Transverse colon (tissue), 4 donors: ENCODE results near the gene RHBDL1. TPM values are rescaled to one million over a fixed set of nuclear protein-coding genes. Genes with fewer than 3 reads are reported as not detected.

Source experiments
- DNase-seq: peaks from one replicate; pipeline ENCODE4 v3.0.0-alpha.2; 2019
- H3K27ac ChIP-seq, 4 donors: fragments of 200-600 bp; sonication (generic); 2 replicates each; pipeline ENCODE4 v1.5.1; 2016 to 2018; ENCODE audit warnings: inconsistent platforms in 4 of 4
- H3K27me3 ChIP-seq: fragments of 200-600 bp; sonication (generic); 2 replicates; pipeline ENCODE4 v1.5.1; 2017; ENCODE audit warnings: inconsistent platforms
- H3K36me3 ChIP-seq, 4 donors: fragments of 200-600 bp; sonication (generic); 2 replicates each; pipeline ENCODE4 v1.5.1; 2017 to 2019; ENCODE audit warnings: inconsistent platforms in 4 of 4
- H3K4me1 ChIP-seq, 4 donors: fragments of 200-600 bp; sonication (generic); 2 replicates each; pipeline ENCODE4 v1.5.1; 2017 to 2020; ENCODE audit warnings: inconsistent platforms in 4 of 4
- H3K4me3 ChIP-seq, 4 donors: fragments of 200-600 bp; sonication (generic); 1 replicate in 1 of 4; 2 replicates in 3 of 4; pipeline versions ENCODE4 v1.5.1 to v1.6.1; 2017 to 2019; ENCODE audit warnings: inconsistent platforms in 4 of 4
- H3K9me3 ChIP-seq, 2 donors: fragments of 200-600 bp; sonication (generic); 2 replicates each; pipeline ENCODE4 v1.5.1; 2017 to 2019; ENCODE audit warnings: inconsistent platforms in 2 of 2
- CTCF ChIP-seq, 5 experiments: fragments of 200-600 bp in 3 of 5; fragments of 450-650 bp in 2 of 5; sonication (generic) in 3 of 5; IDR thresholded peaks; 1 replicate in 2 of 5; 2 replicates in 3 of 5; pipeline ENCODE4 v1.5.1; 2016 to 2017; ENCODE audit warnings: antibody characterized with exemption in 5 of 5, inconsistent platforms in 3 of 5, mild to moderate bottlenecking in 2 of 5, moderate library complexity in 1 of 5
- EP300 ChIP-seq: sonication (generic); formaldehyde crosslinking; IDR thresholded peaks from one replicate; pipeline ENCODE4 v1.6.1; 2017; ENCODE audit warnings: antibody characterized with exemption, low read depth
- POLR2A ChIP-seq: fragments of 450-650 bp; IDR thresholded peaks from one replicate; pipeline ENCODE4 v1.6.1; 2016; ENCODE audit warnings: antibody characterized with exemption, mild to moderate bottlenecking, moderate library complexity
- POLR2AphosphoS5 ChIP-seq, 3 donors: sonication (generic); formaldehyde crosslinking; IDR thresholded peaks; one replicate each; pipeline ENCODE4 v1.6.1; 2016; ENCODE audit warnings: antibody characterized with exemption in 3 of 3
- WGBS, 2 donors: methylation state at CpG; one replicate each; pipeline ENCODE4 v1.1.5; 2018; ENCODE audit warnings: low coverage in 1 of 2; 5-methylcytosine and 5-hydroxymethylcytosine counted together
- in situ Hi-C, 4 donors: fragments of 200-750 bp; cut with MboI; loops; one replicate each; pipeline versions ENCODE4 v1.15.0 to v1.15.1; 2017; ENCODE audit warnings: low sequenced_read_pairs in 3 of 4, low pct_ligation_motif_present in 1 of 4, low pct_unique_long_range_greater_than_20kb in 1 of 4
- intact Hi-C: fragments of 100-400 bp; cut with DNase I; formaldehyde crosslinking; loops from one replicate; pipeline ENCODE4 v1.15.1; 2023; ENCODE audit warnings: low total_unique reads
- total RNA-seq, 4 donors: library from RNA; depleted of rRNA; stranded (reverse); fragments of >200 nt; gene quantifications; one replicate each; pipeline ENCODE4 v1.1.0, GENCODE V29; 2016

Gene RHBDL1
- total RNA-seq, 4 donors from 2014 or later, result 1.8 to 39.3 (median 8.1) TPM

DNA sequence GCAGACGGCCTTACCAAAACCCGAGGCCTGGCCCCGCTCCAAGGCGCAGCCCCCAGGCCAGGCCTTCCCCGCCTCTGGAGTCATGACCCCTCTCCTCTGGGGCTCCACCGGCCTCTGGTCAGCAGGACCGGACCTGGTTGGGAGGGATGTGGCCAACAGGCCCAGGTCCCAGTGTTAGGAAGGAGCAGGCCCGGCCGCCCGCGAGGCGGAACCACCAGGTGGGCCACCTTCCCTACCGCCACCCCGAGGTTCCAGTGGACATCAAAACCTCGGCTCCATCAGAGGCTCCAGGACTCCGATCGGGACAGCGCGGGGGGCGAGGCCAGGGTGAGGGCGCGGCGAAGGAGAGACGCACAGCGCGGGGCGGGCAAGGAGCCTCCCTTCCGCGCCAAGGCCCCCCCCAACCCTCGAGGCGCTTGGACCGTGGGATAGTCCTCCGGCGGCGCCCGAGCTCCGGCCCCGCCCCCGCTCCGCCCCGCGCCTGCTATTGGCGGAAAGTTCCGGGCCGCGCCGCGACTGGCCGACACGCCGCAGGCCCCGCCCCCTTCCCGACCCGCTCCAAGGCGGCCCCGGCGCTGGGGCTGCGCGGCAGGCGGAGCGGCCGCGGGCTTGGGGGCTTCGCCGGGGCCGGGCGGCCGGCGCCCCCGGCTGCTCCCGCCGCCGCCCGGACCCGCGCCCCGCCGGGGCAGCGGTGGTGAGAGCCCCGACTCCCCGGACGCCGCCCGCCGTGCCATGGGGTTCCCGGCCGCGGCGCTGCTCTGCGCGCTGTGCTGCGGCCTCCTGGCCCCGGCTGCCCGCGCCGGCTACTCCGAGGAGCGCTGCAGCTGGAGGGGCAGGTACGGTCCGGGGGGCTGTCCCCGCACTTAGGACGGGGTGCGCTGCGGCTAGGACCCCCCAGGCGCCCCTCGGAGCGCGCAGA, 39.3 kb downstream of the RHBDL1 start, which contains the start of gene METRN:
Gene METRN, plus strand, starts transcription at position 561 of the 919 bp plus-strand sequence. Its CDS starts 172 bp downstream, at position 733.
- WGBS, 2 donors, result 8% methylated on average over 37 of the region's 108 CpGs; no CpG with 5 or more reads in 1 of the 2 donors
- peak within 1 kb of the TSS in 3 of 4 donors; percentile 54 to 66 (median 58) for H3K27ac ChIP-seq
- peaks cover 54% of the 10 kb centered on the region for H3K27me3 ChIP-seq
- DNase-seq, result peak; percentile 94
- H3K9me3 ChIP-seq, result no peaks in the 10 kb centered on the region
- H3K36me3 ChIP-seq, result no peaks in the 10 kb centered on the region
- in situ Hi-C loops (loop anchor here in 2 of 4 donors (5.0 to 10.0 kb wide), 2 partner anchors 70 to 72 kb away; partner anchors contain the start of genes CHTF18 (in 2 of the 2) and RPUSD1 (in 2 of the 2)), intact Hi-C loops (loop anchor here (5.0 kb wide), 1 partner anchor 72 kb away; the partner anchor contains the start of genes CHTF18 and RPUSD1)
- peak within 1 kb of the TSS; percentile 55 to 83 (median 68) for H3K4me3 ChIP-seq
- TF ChIP-seq EP300, result no peak
- no peak for TF ChIP-seq POLR2A
- TF ChIP-seq POLR2AphosphoS5 (IDR thresholded peaks at IDR 0.05), result no peak
- no peak for TF ChIP-seq CTCF (IDR thresholded peaks at IDR 0.05)
- peaks cover 18 to 47% (median 36%) of the 10 kb centered on the region in 4 donors for H3K4me1 ChIP-seq

DNA sequence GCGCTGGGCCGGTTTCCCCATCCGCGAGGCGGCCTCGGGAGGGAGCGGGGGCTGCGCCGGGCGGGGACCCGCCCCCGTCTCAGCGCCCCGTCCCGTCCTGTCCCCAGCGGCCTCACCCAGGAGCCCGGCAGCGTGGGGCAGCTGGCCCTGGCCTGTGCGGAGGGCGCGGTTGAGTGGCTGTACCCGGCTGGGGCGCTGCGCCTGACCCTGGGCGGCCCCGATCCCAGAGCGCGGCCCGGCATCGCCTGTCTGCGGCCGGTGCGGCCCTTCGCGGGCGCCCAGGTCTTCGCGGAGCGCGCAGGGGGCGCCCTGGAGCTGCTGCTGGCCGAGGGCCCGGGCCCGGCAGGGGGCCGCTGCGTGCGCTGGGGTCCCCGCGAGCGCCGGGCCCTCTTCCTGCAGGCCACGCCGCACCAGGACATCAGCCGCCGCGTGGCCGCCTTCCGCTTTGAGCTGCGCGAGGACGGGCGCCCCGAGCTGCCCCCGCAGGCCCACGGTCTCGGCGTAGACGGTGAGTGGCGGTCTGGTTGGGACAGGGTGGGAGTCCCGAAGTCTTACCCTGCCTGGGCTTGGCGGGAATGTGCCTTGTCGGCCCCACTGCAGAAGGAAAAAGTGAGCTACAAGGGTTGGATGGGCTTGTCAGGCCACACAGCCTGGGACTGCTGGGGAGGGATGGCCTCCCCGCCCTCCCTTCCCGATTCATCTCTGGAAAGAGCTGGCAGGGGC, 40.2 kb downstream of the RHBDL1 start:
- Histone ChIP-seq H3K4me1 (peaks cover 23 to 55% (median 44%) of the 10 kb centered on the region in 4 donors), H3K27me3 (peaks cover 46% of the 10 kb centered on the region), H3K27ac (peak overlapping the region in 3 of 4 donors; percentile 54 to 66 (median 58)), H3K9me3 (no peaks in the 10 kb centered on the region), H3K36me3 (no peaks in the 10 kb centered on the region), H3K4me3 (peak overlapping the region; percentile 55 to 83 (median 68))
- 5% methylated on average over 14 of the region's 74 CpGs; no CpG with 5 or more reads in 1 of the 2 donors for WGBS, 2 donors
- intact Hi-C loops, result no loop called here
- in situ Hi-C loops, result loop anchor here in 1 of 4 donors (10.0 kb wide), 1 partner anchor 69 kb away; the partner anchor contains the start of genes CHTF18 and RPUSD1
- TF ChIP-seq CTCF (IDR thresholded peaks at IDR 0.05), result no peak
- no peak for TF ChIP-seq POLR2A
- DNase-seq, result no peak

- peak overlapping the region in 3 of 4 donors; percentile 55 to 74 (median 61) for H3K4me3 ChIP-seq
- intact Hi-C loops, result no loop called here
- no peak for DNase-seq
Observed at GRCh38 chr16:716200-716568, 40.7 kb downstream of the RHBDL1 start.

More at GRCh38 chr16:716200-716568, 40.7 kb downstream of the RHBDL1 start:
- WGBS, 2 donors, result 43% methylated on average over 12 of the region's 12 CpGs; no CpG with 5 or more reads in 1 of the 2 donors
- in situ Hi-C loops, result loop anchor here in 1 of 4 donors (10.0 kb wide), 1 partner anchor 69 kb away; the partner anchor contains the start of genes CHTF18 and RPUSD1
- Histone ChIP-seq H3K27me3 (peaks cover 41% of the 10 kb centered on the region), H3K27ac (peak overlapping the region in 1 of 4 donors; percentile 20), H3K9me3 (no peaks in the 10 kb centered on the region), H3K4me1 (peaks cover 23 to 57% (median 45%) of the 10 kb centered on the region in 4 donors), H3K36me3 (no peaks in the 10 kb centered on the region)
- TF ChIP-seq POLR2AphosphoS5 (IDR thresholded peaks at IDR 0.05) (no peak), CTCF (IDR thresholded peaks at IDR 0.05) (no peak), EP300 (no peak), POLR2A (no peak)
